ENCODE data around the gene PDE4B.
A peak's percentile ranks its signal among the peaks of the same experiment; 100 is the strongest.

PDE4B gene

DNA sequence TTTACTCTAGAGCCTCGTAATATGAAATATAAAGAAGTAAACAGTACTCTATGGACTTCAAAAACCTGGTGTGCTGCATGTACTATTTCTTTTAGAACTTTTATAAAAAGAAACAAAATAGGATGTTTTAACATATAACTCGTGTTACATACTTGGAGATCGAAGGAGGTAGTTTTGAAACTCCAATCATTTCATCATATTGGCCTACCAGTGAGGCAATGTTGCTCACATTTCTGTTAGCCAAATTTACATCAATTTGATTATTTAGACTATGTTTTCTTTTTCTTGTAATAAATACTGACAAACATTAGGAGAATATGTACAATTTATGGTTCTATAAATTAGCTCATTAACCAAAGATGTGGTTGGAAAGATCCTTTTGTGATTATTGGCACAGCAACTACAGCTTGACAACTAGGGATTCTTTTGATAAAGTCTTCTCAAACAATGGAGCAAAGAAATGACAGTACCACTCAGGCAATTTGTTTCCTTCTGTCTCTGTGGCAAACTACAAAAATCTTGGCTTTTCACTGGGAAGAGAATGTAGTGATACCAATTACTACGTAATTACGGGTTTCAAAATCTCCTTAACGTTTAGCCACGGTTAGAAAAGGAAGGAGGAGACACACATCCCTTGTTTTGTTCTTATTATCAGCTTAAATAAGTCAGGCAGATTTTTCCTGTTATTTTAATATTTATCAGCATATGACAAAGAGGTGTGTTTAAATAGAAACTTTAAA lies 474.7 kb downstream of the PDE4B start:
- H3K27me3 ChIP-seq (ENCODE audit: insufficient read depth, low read length, poor library complexity) = no peaks in the 10 kb centered on the region
- no peak overlapping the region for H3K18ac ChIP-seq (ENCODE audit: low read length)
- H3K56ac ChIP-seq (ENCODE audit: low read length) = no peak overlapping the region
- no peak overlapping the region for H4K5ac ChIP-seq (ENCODE audit: low read length)
- H3K27ac ChIP-seq (ENCODE audit: low read depth, low read length) = no peak overlapping the region
- H3K36me3 ChIP-seq (ENCODE audit: control insufficient read depth, insufficient read depth, low read length) = no peaks in the 10 kb centered on the region
- no peak overlapping the region for H2BK15ac ChIP-seq (replicated peaks; ENCODE audit: low read depth)
- H3K9ac ChIP-seq (ENCODE audit: low read length) = no peak overlapping the region
- no peak overlapping the region for H2BK5ac ChIP-seq (ENCODE audit: low read length)
- H3K79me2 ChIP-seq (ENCODE audit: control insufficient read depth, insufficient read depth, low read length) = no peaks in the 10 kb centered on the region
- no peak overlapping the region for H2BK120ac ChIP-seq (ENCODE audit: low read depth, low read length)
- peaks cover 6% of the 10 kb centered on the region for H3K4me1 ChIP-seq (ENCODE audit: control insufficient read depth, low read depth, low read length)
- WGBS (ENCODE audit: extremely low coverage, insufficient coverage, low lambda C conversion rate) = 100% methylated on average over 1 of the region's 7 CpGs
- no peak overlapping the region for H3K4ac ChIP-seq (ENCODE audit: low read depth, low read length)
- no peak overlapping the region for H3K4me3 ChIP-seq (ENCODE audit: low read length)
- H3K4me2 ChIP-seq (ENCODE audit: low read length) = no peak overlapping the region
- H3K23ac ChIP-seq (ENCODE audit: low read length) = no peak overlapping the region
- no peak for DNase-seq
- no peak overlapping the region for H4K8ac ChIP-seq (ENCODE audit: low read depth, low read length)
- H2AK5ac ChIP-seq (ENCODE audit: low read length) = no peak overlapping the region
- H3K79me1 ChIP-seq (ENCODE audit: low read length) = no peaks in the 10 kb centered on the region

DNA sequence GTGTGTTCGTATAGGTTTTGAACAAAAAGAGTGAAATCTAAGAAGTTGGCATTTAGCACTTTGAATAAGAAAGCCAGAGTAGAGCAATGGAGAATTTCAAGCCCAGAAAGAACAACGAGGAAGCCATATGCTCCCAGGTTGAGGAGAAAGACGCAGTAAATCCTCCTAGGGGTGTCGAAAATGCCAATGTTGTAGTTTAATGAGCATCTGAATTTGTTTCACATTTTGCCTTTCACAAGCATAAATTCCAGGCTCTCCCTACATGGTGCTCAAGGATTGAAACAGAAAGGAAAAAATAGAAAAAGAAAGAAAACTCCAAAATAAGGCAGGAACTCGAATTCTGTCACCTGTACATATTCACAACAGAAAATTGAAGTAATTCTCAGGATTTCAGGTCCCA lies 476.5 kb downstream of the PDE4B start:
- H2AK5ac ChIP-seq (ENCODE audit: low read length) = no peak overlapping the region
- peaks cover 6% of the 10 kb centered on the region for H3K4me1 ChIP-seq (ENCODE audit: control insufficient read depth, low read depth, low read length)
- no peak overlapping the region for H3K4me3 ChIP-seq (ENCODE audit: low read length)
- no peak overlapping the region for H3K56ac ChIP-seq (ENCODE audit: low read length)
- DNase-seq = no peak
- H4K5ac ChIP-seq (ENCODE audit: low read length) = no peak overlapping the region
- H2BK15ac ChIP-seq (replicated peaks; ENCODE audit: low read depth) = no peak overlapping the region
- no peaks in the 10 kb centered on the region for H3K79me2 ChIP-seq (ENCODE audit: control insufficient read depth, insufficient read depth, low read length)
- no CpG with 5 or more reads among the region's 5 CpGs for WGBS (ENCODE audit: extremely low coverage, insufficient coverage, low lambda C conversion rate)
- H3K18ac ChIP-seq (ENCODE audit: low read length) = no peak overlapping the region
- H3K36me3 ChIP-seq (ENCODE audit: control insufficient read depth, insufficient read depth, low read length) = no peaks in the 10 kb centered on the region
- H3K23ac ChIP-seq (ENCODE audit: low read length) = no peak overlapping the region
- no peak overlapping the region for H2BK5ac ChIP-seq (ENCODE audit: low read length)
- no peak overlapping the region for H3K4ac ChIP-seq (ENCODE audit: low read depth, low read length)
- no peaks in the 10 kb centered on the region for H3K79me1 ChIP-seq (ENCODE audit: low read length)
- H3K27ac ChIP-seq (ENCODE audit: low read depth, low read length) = no peak overlapping the region
- H4K8ac ChIP-seq (ENCODE audit: low read depth, low read length) = no peak overlapping the region
- no peak overlapping the region for H2BK120ac ChIP-seq (ENCODE audit: low read depth, low read length)
- H3K4me2 ChIP-seq (ENCODE audit: low read length) = no peak overlapping the region
- H3K9ac ChIP-seq (ENCODE audit: low read length) = no peak overlapping the region
- H3K27me3 ChIP-seq (ENCODE audit: insufficient read depth, low read length, poor library complexity) = no peaks in the 10 kb centered on the region

DNA sequence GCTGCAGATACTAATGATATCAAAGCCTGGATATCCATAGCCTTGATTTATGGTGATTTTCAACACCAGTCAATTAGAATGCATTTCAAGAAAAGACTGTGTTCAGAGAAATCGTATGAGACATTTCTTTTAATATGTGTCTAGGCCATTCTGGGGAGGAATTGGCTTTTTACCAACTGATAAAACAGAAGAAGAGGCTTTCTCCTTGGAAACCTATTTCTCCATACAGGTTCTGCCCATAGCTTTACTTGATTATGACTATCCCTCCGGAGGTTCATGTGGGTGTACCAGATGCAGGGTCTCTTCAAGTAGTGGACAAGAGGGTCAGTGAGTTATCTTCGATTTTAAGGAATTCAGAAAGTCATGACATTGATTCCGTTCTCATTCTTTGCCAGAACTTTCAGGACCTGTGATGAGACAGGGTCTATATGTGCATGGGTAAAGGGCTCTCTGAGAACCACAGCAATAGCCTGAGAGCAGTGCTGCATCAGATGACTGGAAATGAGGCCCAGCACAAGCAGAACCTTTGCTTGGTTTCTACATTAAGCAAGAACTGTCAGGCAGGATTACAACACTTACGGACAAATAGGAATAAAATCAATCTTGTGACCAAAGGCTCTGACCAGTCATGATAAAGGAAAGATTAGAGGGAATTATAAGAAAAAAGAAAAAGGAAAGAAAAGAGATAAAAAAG lies 477.6 kb downstream of the PDE4B start:
- Histone ChIP-seq H3K4me3 (ENCODE audit: low read length) (no peak overlapping the region), H3K4me1 (ENCODE audit: control insufficient read depth, low read depth, low read length) (peaks cover 6% of the 10 kb centered on the region), H3K4me2 (ENCODE audit: low read length) (no peak overlapping the region), H2BK5ac (ENCODE audit: low read length) (no peak overlapping the region), H3K4ac (ENCODE audit: low read depth, low read length) (peak overlapping the region; percentile 36), H3K36me3 (ENCODE audit: control insufficient read depth, insufficient read depth, low read length) (no peaks in the 10 kb centered on the region), H3K56ac (ENCODE audit: low read length) (peak overlapping the region; percentile 30), H2BK120ac (ENCODE audit: low read depth, low read length) (no peak overlapping the region), H4K5ac (ENCODE audit: low read length) (no peak overlapping the region), H2BK15ac (replicated peaks; ENCODE audit: low read depth) (peak overlapping the region; percentile 58), H3K23ac (ENCODE audit: low read length) (no peak overlapping the region), H3K27me3 (ENCODE audit: insufficient read depth, low read length, poor library complexity) (no peaks in the 10 kb centered on the region), H3K79me1 (ENCODE audit: low read length) (no peaks in the 10 kb centered on the region), H3K9ac (ENCODE audit: low read length) (no peak overlapping the region), H3K18ac (ENCODE audit: low read length) (no peak overlapping the region), H3K27ac (ENCODE audit: low read depth, low read length) (no peak overlapping the region), H4K8ac (ENCODE audit: low read depth, low read length) (no peak overlapping the region), H2AK5ac (ENCODE audit: low read length) (no peak overlapping the region), H3K79me2 (ENCODE audit: control insufficient read depth, insufficient read depth, low read length) (no peaks in the 10 kb centered on the region)
- WGBS (ENCODE audit: extremely low coverage, insufficient coverage, low lambda C conversion rate) = no CpG with 5 or more reads among the region's 5 CpGs
- no peak for DNase-seq

DNA sequence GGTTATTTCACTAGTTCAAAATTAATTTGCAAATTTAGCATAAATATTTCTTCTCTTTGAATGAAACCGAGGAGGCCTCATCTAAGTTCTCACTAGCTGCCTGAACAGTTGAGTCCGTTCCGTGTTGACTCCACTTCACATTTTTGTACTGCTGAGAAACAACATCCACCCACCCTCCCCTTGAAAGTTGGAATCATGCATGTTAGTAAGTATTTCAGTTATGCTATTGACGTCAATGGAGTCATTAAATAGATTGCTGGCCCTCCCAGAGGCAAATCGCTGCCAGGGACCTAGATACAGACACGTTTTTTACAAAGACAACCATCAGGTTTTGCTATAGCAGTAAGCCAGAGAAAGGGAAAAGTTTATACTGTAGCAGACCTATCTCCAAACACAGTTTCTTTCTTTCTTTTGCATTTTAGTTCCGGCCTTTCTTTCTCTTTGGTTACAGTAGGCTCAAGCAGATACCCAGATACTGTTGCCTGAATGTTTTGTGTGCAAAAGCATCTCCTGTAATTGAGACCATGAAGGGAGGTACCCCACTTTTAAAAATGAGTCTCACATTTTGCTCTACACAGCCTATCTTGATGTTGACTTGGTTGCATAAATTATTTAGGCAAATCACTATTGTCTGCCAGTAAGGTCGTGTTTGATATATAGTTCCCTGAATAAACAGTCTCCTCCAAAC lies 478.7 kb downstream of the PDE4B start:
- no peak overlapping the region for H2AK5ac ChIP-seq (ENCODE audit: low read length)
- H3K4me3 ChIP-seq (ENCODE audit: low read length) = no peak overlapping the region
- peak overlapping the region; percentile 11 for H3K56ac ChIP-seq (ENCODE audit: low read length)
- H3K27me3 ChIP-seq (ENCODE audit: insufficient read depth, low read length, poor library complexity) = no peaks in the 10 kb centered on the region
- H3K79me1 ChIP-seq (ENCODE audit: low read length) = no peaks in the 10 kb centered on the region
- no peak overlapping the region for H2BK15ac ChIP-seq (replicated peaks; ENCODE audit: low read depth)
- no peak overlapping the region for H4K5ac ChIP-seq (ENCODE audit: low read length)
- no peak overlapping the region for H3K23ac ChIP-seq (ENCODE audit: low read length)
- no peak overlapping the region for H4K8ac ChIP-seq (ENCODE audit: low read depth, low read length)
- H3K4me1 ChIP-seq (ENCODE audit: control insufficient read depth, low read depth, low read length) = peaks cover 6% of the 10 kb centered on the region
- H2BK5ac ChIP-seq (ENCODE audit: low read length) = no peak overlapping the region
- no peak overlapping the region for H3K18ac ChIP-seq (ENCODE audit: low read length)
- no peak overlapping the region for H2BK120ac ChIP-seq (ENCODE audit: low read depth, low read length)
- no peak overlapping the region for H3K9ac ChIP-seq (ENCODE audit: low read length)
- H3K4me2 ChIP-seq (ENCODE audit: low read length) = no peak overlapping the region
- peak; percentile 92 for DNase-seq
- no CpG with 5 or more reads among the region's 8 CpGs for WGBS (ENCODE audit: extremely low coverage, insufficient coverage, low lambda C conversion rate)
- no peak overlapping the region for H3K27ac ChIP-seq (ENCODE audit: low read depth, low read length)
- H3K79me2 ChIP-seq (ENCODE audit: control insufficient read depth, insufficient read depth, low read length) = no peaks in the 10 kb centered on the region
- H3K4ac ChIP-seq (ENCODE audit: low read depth, low read length) = peak overlapping the region; percentile 56
- no peaks in the 10 kb centered on the region for H3K36me3 ChIP-seq (ENCODE audit: control insufficient read depth, insufficient read depth, low read length)

DNA sequence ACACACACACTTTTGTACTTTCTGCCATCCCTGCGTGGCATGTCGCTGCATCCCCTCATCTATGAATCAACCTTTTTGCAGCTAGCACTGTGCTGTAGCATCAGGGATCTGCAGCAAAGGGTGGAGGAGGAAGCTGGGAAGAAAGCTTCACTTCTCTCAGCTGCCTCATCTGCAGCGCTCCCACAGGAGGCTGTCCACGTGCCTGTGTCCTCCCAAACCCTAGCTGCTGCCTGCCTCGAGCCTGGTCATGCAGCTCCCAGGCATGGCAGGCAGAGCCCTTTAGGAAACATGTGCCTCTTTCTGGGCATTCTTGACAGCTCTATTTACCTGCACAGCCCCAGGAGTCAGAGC lies 479.2 kb downstream of the PDE4B start:
- H4K8ac ChIP-seq (ENCODE audit: low read depth, low read length) = no peak overlapping the region
- no peak overlapping the region for H2AK5ac ChIP-seq (ENCODE audit: low read length)
- DNase-seq = no peak
- peak overlapping the region; percentile 56 for H3K4ac ChIP-seq (ENCODE audit: low read depth, low read length)
- no peaks in the 10 kb centered on the region for H3K36me3 ChIP-seq (ENCODE audit: control insufficient read depth, insufficient read depth, low read length)
- H2BK120ac ChIP-seq (ENCODE audit: low read depth, low read length) = no peak overlapping the region
- peak overlapping the region; percentile 41 for H2BK5ac ChIP-seq (ENCODE audit: low read length)
- peak overlapping the region; percentile 11 for H3K56ac ChIP-seq (ENCODE audit: low read length)
- H2BK15ac ChIP-seq (replicated peaks; ENCODE audit: low read depth) = no peak overlapping the region
- H3K27me3 ChIP-seq (ENCODE audit: insufficient read depth, low read length, poor library complexity) = no peaks in the 10 kb centered on the region
- no peaks in the 10 kb centered on the region for H3K79me2 ChIP-seq (ENCODE audit: control insufficient read depth, insufficient read depth, low read length)
- no peak overlapping the region for H3K4me2 ChIP-seq (ENCODE audit: low read length)
- no peak overlapping the region for H4K5ac ChIP-seq (ENCODE audit: low read length)
- WGBS (ENCODE audit: extremely low coverage, insufficient coverage, low lambda C conversion rate) = no CpG with 5 or more reads among the region's 5 CpGs
- H3K27ac ChIP-seq (ENCODE audit: low read depth, low read length) = no peak overlapping the region
- no peak overlapping the region for H3K18ac ChIP-seq (ENCODE audit: low read length)
- no peak overlapping the region for H3K4me3 ChIP-seq (ENCODE audit: low read length)
- H3K79me1 ChIP-seq (ENCODE audit: low read length) = no peaks in the 10 kb centered on the region
- H3K23ac ChIP-seq (ENCODE audit: low read length) = no peak overlapping the region
- H3K4me1 ChIP-seq (ENCODE audit: control insufficient read depth, low read depth, low read length) = peaks cover 6% of the 10 kb centered on the region
- no peak overlapping the region for H3K9ac ChIP-seq (ENCODE audit: low read length)

Measured in mesendoderm (in vitro differentiated cells).